Measurements from ENCODE around the gene MID1IP1. TPM values are rescaled to one million over a fixed set of nuclear protein-coding genes. Genes with fewer than 3 reads are reported as not detected.

MID1IP1 gene
- total and polyA plus RNA-seq, 2 experiments from 2014 or later: 25.3 to 80.4 TPM

DNA sequence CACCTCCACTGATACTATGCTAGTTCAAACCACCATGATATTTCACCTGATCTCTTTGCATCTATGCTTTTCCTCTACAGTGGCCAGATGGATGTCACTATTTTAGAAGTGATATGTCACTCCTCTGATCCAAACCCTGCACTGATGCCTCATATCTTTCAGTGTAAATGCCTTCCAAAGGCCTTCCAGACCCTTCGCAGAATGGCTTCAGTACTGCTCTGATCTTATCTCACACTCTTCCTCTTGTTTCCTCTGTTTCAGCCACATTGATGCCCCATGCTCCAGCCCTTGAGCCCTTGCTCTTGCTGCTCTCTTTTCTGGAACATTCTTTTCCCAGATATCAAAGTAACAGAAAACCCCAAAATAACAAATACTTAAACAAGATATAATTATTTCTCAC is 17.9 kb downstream of the MID1IP1 start:
- Histone ChIP-seq H3K4me1 (ENCODE audit: low read depth) (peaks cover 6% of the 10 kb centered on the region), H3K4me3 (no peak overlapping the region), H3K36me3 (no peaks in the 10 kb centered on the region), H3K9me3 (ENCODE audit: low read depth) (no peaks in the 10 kb centered on the region), H3K27me3 (no peaks in the 10 kb centered on the region), H3K27ac (no peak overlapping the region)
- TF ChIP-seq, protein P1, sequence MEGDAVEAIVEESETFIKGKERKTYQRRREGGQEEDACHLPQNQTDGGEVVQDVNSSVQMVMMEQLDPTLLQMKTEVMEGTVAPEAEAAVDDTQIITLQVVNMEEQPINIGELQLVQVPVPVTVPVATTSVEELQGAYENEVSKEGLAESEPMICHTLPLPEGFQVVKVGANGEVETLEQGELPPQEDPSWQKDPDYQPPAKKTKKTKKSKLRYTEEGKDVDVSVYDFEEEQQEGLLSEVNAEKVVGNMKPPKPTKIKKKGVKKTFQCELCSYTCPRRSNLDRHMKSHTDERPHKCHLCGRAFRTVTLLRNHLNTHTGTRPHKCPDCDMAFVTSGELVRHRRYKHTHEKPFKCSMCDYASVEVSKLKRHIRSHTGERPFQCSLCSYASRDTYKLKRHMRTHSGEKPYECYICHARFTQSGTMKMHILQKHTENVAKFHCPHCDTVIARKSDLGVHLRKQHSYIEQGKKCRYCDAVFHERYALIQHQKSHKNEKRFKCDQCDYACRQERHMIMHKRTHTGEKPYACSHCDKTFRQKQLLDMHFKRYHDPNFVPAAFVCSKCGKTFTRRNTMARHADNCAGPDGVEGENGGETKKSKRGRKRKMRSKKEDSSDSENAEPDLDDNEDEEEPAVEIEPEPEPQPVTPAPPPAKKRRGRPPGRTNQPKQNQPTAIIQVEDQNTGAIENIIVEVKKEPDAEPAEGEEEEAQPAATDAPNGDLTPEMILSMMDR (IDR thresholded peaks at IDR 0.05; ENCODE audit: low read depth, low read length): no peak
- DNase-seq (ENCODE audit: low read depth in 1 of 2, low spot score in 1 of 2): no peak

DNA sequence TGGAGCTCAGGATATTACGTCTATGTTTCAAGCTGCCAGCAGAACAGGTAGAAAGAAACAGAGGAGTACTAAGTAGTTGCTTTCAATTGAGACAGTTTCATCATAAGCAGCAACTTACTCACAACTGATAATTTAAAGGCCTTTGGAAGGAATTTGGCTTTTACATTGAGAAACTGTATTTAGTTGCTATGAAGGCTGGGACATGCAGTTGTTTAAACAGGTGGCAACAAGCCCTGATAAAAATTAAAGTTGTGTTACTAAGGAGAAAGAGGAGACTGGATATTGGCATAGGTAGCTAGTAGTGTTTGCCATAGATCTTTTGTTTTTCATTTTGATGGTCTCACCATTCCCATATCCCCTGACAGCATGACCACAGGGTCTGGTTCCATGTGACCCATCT is 18.4 kb downstream of the MID1IP1 start:
- Histone ChIP-seq H3K4me3 (no peak overlapping the region), H3K27me3 (no peaks in the 10 kb centered on the region), H3K36me3 (no peaks in the 10 kb centered on the region), H3K27ac (no peak overlapping the region), H3K4me1 (ENCODE audit: low read depth) (peaks cover 6% of the 10 kb centered on the region), H3K9me3 (ENCODE audit: low read depth) (no peaks in the 10 kb centered on the region)
- no peak for DNase-seq (ENCODE audit: low read depth in 1 of 2, low spot score in 1 of 2)
- TF ChIP-seq, protein P1 (IDR thresholded peaks at IDR 0.05; ENCODE audit: low read depth, low read length): no peak

DNA sequence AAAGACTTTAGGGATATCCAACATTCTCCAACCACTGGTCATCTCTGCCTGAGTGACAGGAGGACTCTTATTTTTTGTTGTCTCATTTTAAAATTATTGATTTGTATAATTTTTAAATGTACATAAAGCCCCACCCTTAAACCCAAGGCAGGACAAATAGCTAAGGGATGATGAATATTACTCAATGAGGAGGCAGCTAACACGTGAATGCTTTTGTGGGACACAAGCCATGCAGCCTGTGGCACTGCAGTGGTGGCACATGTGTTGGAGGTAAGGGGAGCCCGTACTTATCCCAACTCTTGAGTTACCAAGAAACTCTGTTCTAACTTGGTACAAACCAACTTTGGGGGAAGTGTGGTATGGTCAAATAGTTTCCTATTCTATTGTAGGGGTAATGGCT is 19.5 kb downstream of the MID1IP1 start:
- TF ChIP-seq, protein P1 (IDR thresholded peaks at IDR 0.05; ENCODE audit: low read depth, low read length): no peak
- Histone ChIP-seq H3K9me3 (ENCODE audit: low read depth) (no peaks in the 10 kb centered on the region), H3K4me3 (no peak overlapping the region), H3K27me3 (no peaks in the 10 kb centered on the region), H3K4me1 (ENCODE audit: low read depth) (peaks cover 6% of the 10 kb centered on the region), H3K27ac (no peak overlapping the region), H3K36me3 (no peaks in the 10 kb centered on the region)
- DNase-seq (ENCODE audit: low read depth in 1 of 2, low spot score in 1 of 2): no peak

DNA sequence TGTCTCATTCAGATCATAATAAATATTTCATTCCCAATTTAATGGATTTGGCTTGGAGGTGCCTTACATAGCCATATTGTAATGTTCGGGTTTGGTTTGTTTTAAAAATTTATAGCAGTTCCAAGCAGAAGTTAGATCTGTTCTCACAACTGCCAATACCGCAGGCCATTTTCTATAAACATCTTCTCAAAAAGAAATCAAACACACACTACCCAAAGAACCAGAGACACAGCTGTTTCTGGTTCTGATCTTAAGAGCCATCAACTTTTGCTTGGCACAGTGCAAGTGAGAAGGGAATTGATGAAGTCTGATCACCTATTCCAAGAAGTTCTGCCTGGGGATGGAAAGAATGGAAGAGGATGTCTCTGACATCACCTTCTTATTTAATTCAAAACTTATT is 22.9 kb downstream of the MID1IP1 start:
- Histone ChIP-seq H3K27ac (no peak overlapping the region), H3K4me1 (ENCODE audit: low read depth) (no peaks in the 10 kb centered on the region), H3K9me3 (ENCODE audit: low read depth) (no peaks in the 10 kb centered on the region), H3K27me3 (no peaks in the 10 kb centered on the region), H3K36me3 (no peaks in the 10 kb centered on the region), H3K4me3 (no peak overlapping the region)
- DNase-seq (ENCODE audit: low read depth in 1 of 2, low spot score in 1 of 2): no peak
- TF ChIP-seq, protein P1 (IDR thresholded peaks at IDR 0.05; ENCODE audit: low read depth, low read length): no peak

DNA sequence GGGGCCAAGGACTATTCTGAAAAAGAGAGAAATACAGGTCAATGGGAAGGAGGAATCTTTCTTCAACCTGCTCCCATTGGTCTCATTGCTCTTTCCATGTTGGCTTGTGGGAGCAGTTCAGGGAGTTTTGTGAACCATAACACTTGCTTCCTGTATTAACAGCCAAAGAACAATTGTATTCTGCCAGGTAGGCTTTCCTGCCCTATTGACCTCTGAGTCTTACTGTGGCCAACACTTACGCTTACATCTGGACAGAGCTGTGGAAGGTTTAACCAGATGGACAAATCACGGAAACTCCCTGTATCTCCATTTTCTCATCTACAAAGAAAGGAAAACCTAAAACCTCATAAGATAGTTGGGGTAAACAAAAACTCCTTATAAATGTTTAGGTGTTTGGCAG is 30.7 kb downstream of the MID1IP1 start:
- no peak for DNase-seq (ENCODE audit: low read depth in 1 of 2, low spot score in 1 of 2)
- Histone ChIP-seq H3K27me3 (no peaks in the 10 kb centered on the region), H3K4me3 (no peak overlapping the region), H3K27ac (no peak overlapping the region), H3K9me3 (ENCODE audit: low read depth) (no peaks in the 10 kb centered on the region), H3K4me1 (ENCODE audit: low read depth) (no peaks in the 10 kb centered on the region), H3K36me3 (no peaks in the 10 kb centered on the region)
- TF ChIP-seq, protein P1 (IDR thresholded peaks at IDR 0.05; ENCODE audit: low read depth, low read length): no peak

DNA sequence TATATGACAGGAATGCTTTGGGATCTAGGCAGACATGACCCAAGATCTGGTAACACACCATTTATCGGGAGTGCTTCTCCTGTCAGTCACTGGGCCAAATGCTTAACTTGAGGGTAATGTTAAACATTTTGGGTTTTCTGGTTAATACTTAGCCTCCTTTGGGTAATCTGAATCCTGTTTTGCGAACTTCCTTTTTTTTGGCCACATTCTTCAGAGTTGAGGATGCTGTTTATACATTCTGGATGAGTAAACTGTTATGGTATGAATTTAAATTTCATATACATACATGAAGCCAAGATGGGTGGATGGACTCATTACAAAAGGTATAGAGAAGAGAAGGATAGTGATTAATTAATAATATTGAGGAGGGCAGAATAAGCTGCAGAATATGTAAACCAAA is 36.1 kb downstream of the MID1IP1 start:
- Histone ChIP-seq H3K27me3 (no peaks in the 10 kb centered on the region), H3K4me3 (no peak overlapping the region), H3K4me1 (ENCODE audit: low read depth) (no peaks in the 10 kb centered on the region), H3K9me3 (ENCODE audit: low read depth) (no peaks in the 10 kb centered on the region), H3K27ac (no peak overlapping the region), H3K36me3 (no peaks in the 10 kb centered on the region)
- TF ChIP-seq, protein P1 (IDR thresholded peaks at IDR 0.05; ENCODE audit: low read depth, low read length): no peak
- no peak for DNase-seq (ENCODE audit: low read depth in 1 of 2, low spot score in 1 of 2)

All from cardiac muscle cell (in vitro differentiated cells and primary cell).